ENCODE results near the gene KLHL22.

Gene KLHL22

DNA sequence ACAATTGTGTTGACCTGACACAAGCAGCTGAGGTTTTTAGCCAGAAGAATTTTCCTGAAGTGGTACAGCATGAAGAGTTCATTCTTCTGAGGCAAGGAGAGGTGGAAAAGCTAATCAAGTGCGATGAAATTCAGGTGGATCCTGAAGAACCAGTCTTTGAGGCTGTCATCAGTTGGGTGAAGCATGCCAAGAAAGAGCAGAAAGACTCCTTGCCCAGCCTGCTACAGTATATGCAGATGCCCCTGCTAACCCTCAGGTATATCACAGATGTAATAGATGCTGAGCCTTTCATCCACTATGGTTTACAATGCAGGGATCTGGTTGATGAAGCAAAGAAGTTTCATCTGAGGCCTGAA, 45.1 kb downstream of the KLHL22 start:
- H3K27me3 ChIP-seq (ENCODE audit: insufficient read depth, low read length) = no peaks in the 10 kb centered on the region
- H3K4me3 ChIP-seq (ENCODE audit: low read depth, low read length) = no peak overlapping the region
- H3K27ac ChIP-seq (ENCODE audit: low read depth, low read length) = no peak overlapping the region
- no peak overlapping the region for H4K91ac ChIP-seq (ENCODE audit: low read depth, low read length)
- H2BK12ac ChIP-seq (ENCODE audit: low read length) = no peak overlapping the region
- no peaks in the 10 kb centered on the region for H3K79me2 ChIP-seq (ENCODE audit: control insufficient read depth, insufficient read depth, low read length, poor library complexity)
- no peak overlapping the region for H3K4me2 ChIP-seq (ENCODE audit: low read length)
- no peak overlapping the region for H3K14ac ChIP-seq (ENCODE audit: low read length)
- no peak overlapping the region for H2BK120ac ChIP-seq (ENCODE audit: insufficient read depth, low read length, poor library complexity)
- no CpG with 5 or more reads among the region's 1 CpG for WGBS (ENCODE audit: extremely low coverage, insufficient coverage, insufficient read length)
- no peaks in the 10 kb centered on the region for H3K4me1 ChIP-seq (ENCODE audit: control insufficient read depth in 1 of 2, insufficient read depth in 2 of 2, low read length in 2 of 2)
- H3K9me3 ChIP-seq (ENCODE audit: insufficient read depth, low read depth, low read length) = no peaks in the 10 kb centered on the region
- no peak overlapping the region for H2AK5ac ChIP-seq (ENCODE audit: low read length)
- no peak overlapping the region for H4K8ac ChIP-seq (ENCODE audit: low read depth, low read length)
- no peaks in the 10 kb centered on the region for H3K79me1 ChIP-seq (ENCODE audit: low read length)
- no peak overlapping the region for H4K12ac ChIP-seq (ENCODE audit: low read depth, low read length)
- H3K36me3 ChIP-seq (ENCODE audit: control insufficient read depth in 1 of 2, insufficient read depth in 2 of 2, low read length in 2 of 2) = peaks cover 8 to 14% of the 10 kb centered on the region in 2 experiments
- H2AFZ ChIP-seq (ENCODE audit: insufficient read depth, low read length, poor library complexity) = no peak overlapping the region
- no peak overlapping the region for H3K23ac ChIP-seq (ENCODE audit: low read length)
- no peak overlapping the region for H2BK5ac ChIP-seq (ENCODE audit: low read depth, low read length, poor library complexity)
- H3K18ac ChIP-seq (ENCODE audit: low read length) = no peak overlapping the region
- no peak overlapping the region for H3K9ac ChIP-seq (ENCODE audit: low read length)
- no peak for DNase-seq
- H3K4ac ChIP-seq (ENCODE audit: low read depth, low read length) = no peak overlapping the region

DNA sequence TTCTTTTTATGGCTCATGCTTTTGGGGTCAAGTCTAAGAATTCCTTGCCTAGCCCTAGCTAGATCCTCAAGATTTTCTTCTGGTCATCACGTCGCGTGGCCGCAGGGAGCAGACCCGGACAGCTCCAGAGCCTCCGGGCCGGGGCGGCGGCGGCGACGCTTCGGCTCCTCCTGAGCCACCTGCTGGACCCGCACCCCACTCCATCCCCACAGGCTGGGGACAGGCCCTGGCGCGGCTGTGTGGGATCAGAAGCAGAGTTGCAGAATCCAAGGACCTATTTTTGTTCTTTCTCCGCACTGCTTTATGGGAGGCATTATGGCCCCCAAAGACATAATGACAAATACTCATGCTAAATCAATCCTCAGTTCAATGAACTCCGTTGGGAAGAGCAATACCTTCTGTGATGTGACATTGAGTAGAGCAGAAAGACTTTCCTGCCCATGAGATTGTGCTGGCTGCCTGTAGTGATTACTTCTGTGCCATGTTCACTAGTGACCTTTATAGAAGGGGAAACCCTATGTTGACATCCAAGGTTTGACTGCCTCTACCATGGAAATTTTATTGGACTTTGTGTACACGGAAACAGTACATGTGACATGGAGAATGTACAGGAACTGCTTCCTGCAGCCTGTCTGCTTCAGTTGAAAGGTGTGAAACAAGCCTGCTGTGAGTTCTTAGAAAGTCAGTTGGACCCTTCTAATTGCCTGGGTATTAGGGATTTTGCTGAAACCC, 45.6 kb downstream of the KLHL22 start:
- Histone ChIP-seq H4K8ac (ENCODE audit: low read depth, low read length) (no peak overlapping the region), H3K4me2 (ENCODE audit: low read length) (no peak overlapping the region), H2AK5ac (ENCODE audit: low read length) (no peak overlapping the region), H3K79me1 (ENCODE audit: low read length) (no peaks in the 10 kb centered on the region), H3K9ac (ENCODE audit: low read length) (no peak overlapping the region), H2AFZ (ENCODE audit: insufficient read depth, low read length, poor library complexity) (no peak overlapping the region), H4K12ac (ENCODE audit: low read depth, low read length) (no peak overlapping the region), H3K27ac (ENCODE audit: low read depth, low read length) (no peak overlapping the region), H3K18ac (ENCODE audit: low read length) (no peak overlapping the region), H2BK12ac (ENCODE audit: low read length) (no peak overlapping the region), H3K4me1 (ENCODE audit: control insufficient read depth in 1 of 2, insufficient read depth in 2 of 2, low read length in 2 of 2) (no peaks in the 10 kb centered on the region), H3K4ac (ENCODE audit: low read depth, low read length) (no peak overlapping the region), H4K91ac (ENCODE audit: low read depth, low read length) (no peak overlapping the region), H3K27me3 (ENCODE audit: insufficient read depth, low read length) (no peaks in the 10 kb centered on the region), H2BK5ac (ENCODE audit: low read depth, low read length, poor library complexity) (no peak overlapping the region), H2BK120ac (ENCODE audit: insufficient read depth, low read length, poor library complexity) (no peak overlapping the region), H3K79me2 (ENCODE audit: control insufficient read depth, insufficient read depth, low read length, poor library complexity) (no peaks in the 10 kb centered on the region), H3K14ac (ENCODE audit: low read length) (no peak overlapping the region), H3K36me3 (ENCODE audit: control insufficient read depth in 1 of 2, insufficient read depth in 2 of 2, low read length in 2 of 2) (peaks cover 8 to 16% of the 10 kb centered on the region in 2 experiments), H3K9me3 (ENCODE audit: insufficient read depth, low read depth, low read length) (no peaks in the 10 kb centered on the region), H3K23ac (ENCODE audit: low read length) (no peak overlapping the region), H3K4me3 (ENCODE audit: low read depth, low read length) (no peak overlapping the region)
- WGBS (ENCODE audit: extremely low coverage, insufficient coverage, insufficient read length) = no CpG with 5 or more reads among the region's 19 CpGs
- no peak for DNase-seq

DNA sequence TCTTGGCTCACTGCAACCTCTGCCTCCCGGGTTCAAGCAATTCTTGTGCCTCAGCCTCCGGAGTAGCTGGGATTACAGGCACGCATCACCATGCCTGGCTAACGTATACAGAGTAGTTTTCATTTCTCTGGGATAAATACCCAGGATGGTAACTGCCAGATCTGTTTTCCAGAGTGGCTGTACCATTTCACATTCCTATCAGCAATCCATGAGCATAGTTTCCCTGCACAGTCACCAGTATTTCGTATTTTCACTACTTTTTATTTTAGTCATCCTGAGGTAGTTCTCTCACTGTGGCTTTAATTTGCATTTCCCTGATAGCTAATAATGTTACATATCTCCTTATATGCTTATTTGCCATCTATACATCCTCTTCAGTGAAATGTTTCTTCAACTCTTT, 47.0 kb downstream of the KLHL22 start:
- Histone ChIP-seq H3K18ac (ENCODE audit: low read length) (no peak overlapping the region), H2AK5ac (ENCODE audit: low read length) (no peak overlapping the region), H3K79me2 (ENCODE audit: control insufficient read depth, insufficient read depth, low read length, poor library complexity) (no peaks in the 10 kb centered on the region), H3K9ac (ENCODE audit: low read length) (no peak overlapping the region), H3K14ac (ENCODE audit: low read length) (no peak overlapping the region), H3K79me1 (ENCODE audit: low read length) (no peaks in the 10 kb centered on the region), H3K4me2 (ENCODE audit: low read length) (no peak overlapping the region), H2BK120ac (ENCODE audit: insufficient read depth, low read length, poor library complexity) (no peak overlapping the region), H3K9me3 (ENCODE audit: insufficient read depth, low read depth, low read length) (no peaks in the 10 kb centered on the region), H4K8ac (ENCODE audit: low read depth, low read length) (no peak overlapping the region), H3K27me3 (ENCODE audit: insufficient read depth, low read length) (no peaks in the 10 kb centered on the region), H4K12ac (ENCODE audit: low read depth, low read length) (no peak overlapping the region), H2AFZ (ENCODE audit: insufficient read depth, low read length, poor library complexity) (no peak overlapping the region), H3K27ac (ENCODE audit: low read depth, low read length) (no peak overlapping the region), H2BK12ac (ENCODE audit: low read length) (no peak overlapping the region), H3K23ac (ENCODE audit: low read length) (no peak overlapping the region), H3K4me3 (ENCODE audit: low read depth, low read length) (no peak overlapping the region), H3K4ac (ENCODE audit: low read depth, low read length) (no peak overlapping the region), H2BK5ac (ENCODE audit: low read depth, low read length, poor library complexity) (no peak overlapping the region), H3K36me3 (ENCODE audit: control insufficient read depth in 1 of 2, insufficient read depth in 2 of 2, low read length in 2 of 2) (peaks cover 12 to 16% of the 10 kb centered on the region in 2 experiments), H4K91ac (ENCODE audit: low read depth, low read length) (no peak overlapping the region), H3K4me1 (ENCODE audit: control insufficient read depth in 1 of 2, insufficient read depth in 2 of 2, low read length in 2 of 2) (no peaks in the 10 kb centered on the region)
- WGBS (ENCODE audit: extremely low coverage, insufficient coverage, insufficient read length) = no CpG with 5 or more reads among the region's 5 CpGs
- DNase-seq = peak; percentile 31 to 74

DNA sequence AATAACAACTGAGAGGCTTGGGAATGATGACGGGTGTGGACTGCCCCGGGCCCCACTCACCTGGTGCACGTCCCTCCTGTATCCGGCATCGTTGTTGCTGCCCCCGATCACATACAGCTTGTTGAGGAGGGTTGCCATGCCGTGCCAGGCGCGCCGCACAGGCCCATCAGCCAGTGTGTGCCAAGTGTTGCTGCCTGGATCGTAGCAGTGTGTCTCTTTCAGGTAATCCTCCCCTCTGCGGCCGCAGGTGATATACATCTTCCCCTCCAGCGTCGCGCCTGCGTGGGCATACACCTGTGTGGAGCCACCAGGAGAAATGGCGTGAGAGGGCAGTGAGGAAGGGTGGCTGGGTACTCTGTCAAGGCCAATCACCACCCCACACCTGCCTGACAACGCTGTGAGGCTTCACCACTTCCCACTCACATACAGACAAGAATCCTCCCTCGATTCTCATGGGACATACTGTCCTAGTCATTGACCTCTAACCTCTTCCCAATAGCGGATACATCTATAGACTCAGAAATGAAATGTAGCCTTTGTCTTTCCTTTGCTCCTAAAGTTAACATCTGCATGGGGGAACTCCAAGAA, 49.1 kb downstream of the KLHL22 start:
- no CpG with 5 or more reads among the region's 21 CpGs for WGBS (ENCODE audit: extremely low coverage, insufficient coverage, insufficient read length)
- peaks cover 18 to 21% of the 10 kb centered on the region in 2 experiments for H3K36me3 ChIP-seq (ENCODE audit: control insufficient read depth in 1 of 2, insufficient read depth in 2 of 2, low read length in 2 of 2)
- no peak for DNase-seq
- H3K9ac ChIP-seq (ENCODE audit: low read length) = no peak overlapping the region
- no peak overlapping the region for H4K12ac ChIP-seq (ENCODE audit: low read depth, low read length)
- H4K8ac ChIP-seq (ENCODE audit: low read depth, low read length) = no peak overlapping the region
- H2BK120ac ChIP-seq (ENCODE audit: insufficient read depth, low read length, poor library complexity) = no peak overlapping the region
- no peaks in the 10 kb centered on the region for H3K79me2 ChIP-seq (ENCODE audit: control insufficient read depth, insufficient read depth, low read length, poor library complexity)
- no peak overlapping the region for H3K14ac ChIP-seq (ENCODE audit: low read length)
- no peak overlapping the region for H3K4me2 ChIP-seq (ENCODE audit: low read length)
- no peaks in the 10 kb centered on the region for H3K9me3 ChIP-seq (ENCODE audit: insufficient read depth, low read depth, low read length)
- H2BK12ac ChIP-seq (ENCODE audit: low read length) = no peak overlapping the region
- H3K4ac ChIP-seq (ENCODE audit: low read depth, low read length) = no peak overlapping the region
- H3K79me1 ChIP-seq (ENCODE audit: low read length) = no peaks in the 10 kb centered on the region
- H2AK5ac ChIP-seq (ENCODE audit: low read length) = no peak overlapping the region
- no peak overlapping the region for H3K27ac ChIP-seq (ENCODE audit: low read depth, low read length)
- H2AFZ ChIP-seq (ENCODE audit: insufficient read depth, low read length, poor library complexity) = no peak overlapping the region
- no peak overlapping the region for H3K18ac ChIP-seq (ENCODE audit: low read length)
- no peak overlapping the region for H3K23ac ChIP-seq (ENCODE audit: low read length)
- H3K27me3 ChIP-seq (ENCODE audit: insufficient read depth, low read length) = no peaks in the 10 kb centered on the region
- no peaks in the 10 kb centered on the region for H3K4me1 ChIP-seq (ENCODE audit: control insufficient read depth in 1 of 2, insufficient read depth in 2 of 2, low read length in 2 of 2)
- peak overlapping the region; percentile 31 for H3K4me3 ChIP-seq (ENCODE audit: low read depth, low read length)
- H4K91ac ChIP-seq (ENCODE audit: low read depth, low read length) = no peak overlapping the region
- no peak overlapping the region for H2BK5ac ChIP-seq (ENCODE audit: low read depth, low read length, poor library complexity)

All from trophoblast cell (in vitro differentiated cells and primary cell).